ENCODE data around the gene FBN1. TPM values are rescaled to one million over a fixed set of nuclear protein-coding genes. Genes with fewer than 3 reads are reported as not detected.

FBN1 gene
- total RNA-seq, 1 donor from 2014 or later, result 78.8 TPM

DNA sequence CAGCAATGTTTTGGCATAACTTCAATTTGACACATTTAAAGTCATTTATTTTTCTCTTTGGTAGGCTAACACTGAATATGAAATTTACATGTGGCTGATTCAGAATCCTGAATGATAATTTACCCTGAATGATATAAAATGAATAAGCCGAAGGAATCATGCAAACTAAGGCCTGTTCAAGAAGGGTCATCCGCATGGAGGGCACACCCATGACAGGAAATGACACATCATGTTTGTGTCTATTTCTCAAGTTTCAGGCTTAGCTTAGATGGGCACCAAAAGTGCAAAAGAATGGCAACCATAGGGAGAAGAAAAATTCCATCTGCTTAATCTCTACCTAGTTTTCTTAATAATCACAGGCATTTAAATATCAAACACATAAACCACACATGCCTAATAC lies 172.8 kb downstream of the FBN1 start:
- H3K36me3 Mint-ChIP-seq, result peaks cover 30% of the 10 kb centered on the region
- H3K27ac Mint-ChIP-seq, result no peak overlapping the region
- H3K4me1 Mint-ChIP-seq, result no peaks in the 10 kb centered on the region
- Histone ChIP-seq H3K36me3 (no peaks in the 10 kb centered on the region), H3K4me2 (no peak overlapping the region), H3K4me3 (no peak overlapping the region), H4K20me1 (ENCODE audit: low read depth) (no peaks in the 10 kb centered on the region), H3F3A (ENCODE audit: low read depth) (no peaks in the 10 kb centered on the region), H3K79me2 (ENCODE audit: low read depth) (no peaks in the 10 kb centered on the region), H2AFZ (replicated peaks) (no peak overlapping the region), H3K9ac (no peak overlapping the region), H3K9me3 (ENCODE audit: low read depth) (no peaks in the 10 kb centered on the region), H3K4me1 (no peaks in the 10 kb centered on the region), H3K27ac (no peak overlapping the region), H3K27me3 (no peaks in the 10 kb centered on the region)
- H3K4me3 Mint-ChIP-seq, result no peak overlapping the region
- H3K27me3 Mint-ChIP-seq (ENCODE audit: insufficient read depth, low read depth), result no peaks in the 10 kb centered on the region
- no peak for DNase-seq (ENCODE audit: low spot score)
- no peaks in the 10 kb centered on the region for H3K9me3 Mint-ChIP-seq
- no peak for TF ChIP-seq EZH2phosphoT487 (IDR thresholded peaks at IDR 0.05)
- no peak for TF ChIP-seq EZH2 (IDR thresholded peaks at IDR 0.05)
- TF ChIP-seq, protein P1, sequence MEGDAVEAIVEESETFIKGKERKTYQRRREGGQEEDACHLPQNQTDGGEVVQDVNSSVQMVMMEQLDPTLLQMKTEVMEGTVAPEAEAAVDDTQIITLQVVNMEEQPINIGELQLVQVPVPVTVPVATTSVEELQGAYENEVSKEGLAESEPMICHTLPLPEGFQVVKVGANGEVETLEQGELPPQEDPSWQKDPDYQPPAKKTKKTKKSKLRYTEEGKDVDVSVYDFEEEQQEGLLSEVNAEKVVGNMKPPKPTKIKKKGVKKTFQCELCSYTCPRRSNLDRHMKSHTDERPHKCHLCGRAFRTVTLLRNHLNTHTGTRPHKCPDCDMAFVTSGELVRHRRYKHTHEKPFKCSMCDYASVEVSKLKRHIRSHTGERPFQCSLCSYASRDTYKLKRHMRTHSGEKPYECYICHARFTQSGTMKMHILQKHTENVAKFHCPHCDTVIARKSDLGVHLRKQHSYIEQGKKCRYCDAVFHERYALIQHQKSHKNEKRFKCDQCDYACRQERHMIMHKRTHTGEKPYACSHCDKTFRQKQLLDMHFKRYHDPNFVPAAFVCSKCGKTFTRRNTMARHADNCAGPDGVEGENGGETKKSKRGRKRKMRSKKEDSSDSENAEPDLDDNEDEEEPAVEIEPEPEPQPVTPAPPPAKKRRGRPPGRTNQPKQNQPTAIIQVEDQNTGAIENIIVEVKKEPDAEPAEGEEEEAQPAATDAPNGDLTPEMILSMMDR (IDR thresholded peaks at IDR 0.05), result no peak

DNA sequence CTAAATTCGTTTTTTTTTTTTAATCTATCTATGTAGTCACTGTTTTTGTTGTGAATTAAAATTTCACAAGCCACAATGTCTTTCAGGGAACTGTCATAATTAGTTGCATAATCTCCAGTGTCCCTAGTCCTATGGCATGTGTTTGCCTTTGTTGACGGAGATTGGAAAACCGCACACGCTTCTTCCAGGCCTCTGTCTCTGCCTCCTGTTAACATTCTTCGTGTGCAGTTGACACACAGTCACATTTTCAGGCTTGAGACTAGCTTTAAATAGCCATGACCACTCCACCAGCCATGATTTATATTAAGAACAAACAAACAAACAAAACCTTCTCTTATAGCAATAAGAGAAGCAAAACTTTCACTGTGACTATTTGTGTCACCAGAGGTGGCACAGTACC lies 174.4 kb downstream of the FBN1 start:
- H3K36me3 ChIP-seq, result no peaks in the 10 kb centered on the region
- no peak overlapping the region for H2AFZ ChIP-seq (replicated peaks)
- no peaks in the 10 kb centered on the region for H3F3A ChIP-seq (ENCODE audit: low read depth)
- Mint-ChIP-seq H3K27ac (no peak overlapping the region), H3K4me1 (peaks cover 3% of the 10 kb centered on the region), H3K27me3 (ENCODE audit: insufficient read depth, low read depth) (no peaks in the 10 kb centered on the region), H3K9me3 (no peaks in the 10 kb centered on the region), H3K4me3 (no peak overlapping the region), H3K36me3 (peaks cover 32% of the 10 kb centered on the region)
- no peaks in the 10 kb centered on the region for H4K20me1 ChIP-seq (ENCODE audit: low read depth)
- TF ChIP-seq EZH2phosphoT487 (IDR thresholded peaks at IDR 0.05) (no peak), EZH2 (IDR thresholded peaks at IDR 0.05) (no peak)
- TF ChIP-seq, protein P1 (IDR thresholded peaks at IDR 0.05), result no peak
- H3K27me3 ChIP-seq, result no peaks in the 10 kb centered on the region
- no peaks in the 10 kb centered on the region for H3K4me1 ChIP-seq
- H3K4me3 ChIP-seq, result no peak overlapping the region
- no peak overlapping the region for H3K9ac ChIP-seq
- no peaks in the 10 kb centered on the region for H3K9me3 ChIP-seq (ENCODE audit: low read depth)
- no peak overlapping the region for H3K4me2 ChIP-seq
- DNase-seq (ENCODE audit: low spot score), result no peak
- H3K79me2 ChIP-seq (ENCODE audit: low read depth), result no peaks in the 10 kb centered on the region
- no peak overlapping the region for H3K27ac ChIP-seq

DNA sequence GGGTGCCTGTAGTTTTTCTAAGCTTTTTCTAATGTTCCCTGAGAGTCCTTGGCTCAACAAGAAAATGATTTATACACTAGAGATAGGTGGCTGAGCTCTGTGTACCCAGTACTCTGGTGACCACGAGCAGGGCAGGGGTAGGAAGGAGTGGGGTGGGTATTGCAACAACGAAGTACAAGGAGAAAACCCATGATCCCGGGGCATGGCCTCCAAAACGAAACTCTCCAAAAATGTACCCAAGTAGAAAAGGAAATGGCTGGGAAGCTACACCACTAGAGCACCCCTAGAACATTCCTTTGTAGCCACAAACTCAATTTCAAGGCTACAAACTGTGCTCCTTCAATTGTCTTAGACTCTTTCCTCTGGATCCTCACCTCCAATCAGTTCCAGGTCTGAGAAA lies 175.4 kb downstream of the FBN1 start:
- H3K27ac ChIP-seq, result no peak overlapping the region
- TF ChIP-seq EZH2 (IDR thresholded peaks at IDR 0.05) (no peak), EZH2phosphoT487 (IDR thresholded peaks at IDR 0.05) (no peak)
- TF ChIP-seq, protein P1 (IDR thresholded peaks at IDR 0.05), result no peak
- no peak overlapping the region for H3K4me2 ChIP-seq

More for the DNA sequence above, 175.4 kb downstream of the FBN1 start:
- Histone ChIP-seq H3K4me1 (no peaks in the 10 kb centered on the region), H3K36me3 (no peaks in the 10 kb centered on the region), H3K9me3 (ENCODE audit: low read depth) (no peaks in the 10 kb centered on the region), H3K4me3 (no peak overlapping the region), H3K9ac (no peak overlapping the region), H2AFZ (replicated peaks) (no peak overlapping the region), H3K27me3 (no peaks in the 10 kb centered on the region), H3F3A (ENCODE audit: low read depth) (no peaks in the 10 kb centered on the region), H4K20me1 (ENCODE audit: low read depth) (no peaks in the 10 kb centered on the region), H3K79me2 (ENCODE audit: low read depth) (no peaks in the 10 kb centered on the region)
- Mint-ChIP-seq H3K9me3 (no peaks in the 10 kb centered on the region), H3K27me3 (ENCODE audit: insufficient read depth, low read depth) (no peaks in the 10 kb centered on the region), H3K36me3 (peaks cover 35% of the 10 kb centered on the region), H3K4me1 (peaks cover 3% of the 10 kb centered on the region), H3K27ac (no peak overlapping the region), H3K4me3 (no peak overlapping the region)
- DNase-seq (ENCODE audit: low spot score), result no peak

Data from neural progenitor cell (in vitro differentiated cells).